Mesodermal cell (in vitro differentiated cells): Measurements from ENCODE around the gene GJA8.

ENCODE experiments used
- H3K27ac ChIP-seq: 2 replicates; pipeline ENCODE4 v1.7.0; 2013; ENCODE audit warnings: mild to moderate bottlenecking, low read depth, low read length, moderate library complexity; ENCODE audit not compliant: severe bottlenecking
- H3K36me3 ChIP-seq: 2 replicates; pipeline ENCODE4 v1.7.1; 2013; ENCODE audit warnings: mild to moderate bottlenecking, low read length, moderate library complexity; ENCODE audit not compliant: control insufficient read depth, insufficient read depth
- H3K4me1 ChIP-seq: one replicate; pipeline ENCODE4 v1.7.1; 2013; ENCODE audit warnings: mild to moderate bottlenecking, low read length; ENCODE audit not compliant: insufficient read depth, control insufficient read depth, poor library complexity, severe bottlenecking
- H3K4me3 ChIP-seq: 2 replicates; pipeline ENCODE4 v1.7.0; 2013; ENCODE audit warnings: low read length, control low read depth, mild to moderate bottlenecking; ENCODE audit not compliant: insufficient read depth, poor library complexity, severe bottlenecking; ENCODE audit errors: extremely low read depth
- H3K9me3 ChIP-seq: 2 replicates; pipeline ENCODE4 v1.7.1; 2013; ENCODE audit warnings: mild to moderate bottlenecking, low read length, moderate library complexity; ENCODE audit not compliant: control insufficient read depth
- WGBS, 2 experiments: methylation state at CpG; one replicate each; pipeline ENCODE4 v1.1.5; 2013; ENCODE audit warnings: missing lambda C conversion rate in 2 of 2; ENCODE audit not compliant: insufficient coverage in 2 of 2; 5-methylcytosine and 5-hydroxymethylcytosine counted together

The GJA8 gene

GRCh38 chr1:147892731-147893214 is 9.8 kb upstream of the GJA8 start:
- Histone ChIP-seq H3K27ac (no peak overlapping the region), H3K4me1 (no peaks in the 10 kb centered on the region), H3K36me3 (no peaks in the 10 kb centered on the region), H3K9me3 (no peaks in the 10 kb centered on the region), H3K4me3 (no peak overlapping the region)
- WGBS, 2 experiments, result 0% methylated on average over 1 of the region's 1 CpG; no CpG with 5 or more reads in 1 of the 2 experiments

DNA sequence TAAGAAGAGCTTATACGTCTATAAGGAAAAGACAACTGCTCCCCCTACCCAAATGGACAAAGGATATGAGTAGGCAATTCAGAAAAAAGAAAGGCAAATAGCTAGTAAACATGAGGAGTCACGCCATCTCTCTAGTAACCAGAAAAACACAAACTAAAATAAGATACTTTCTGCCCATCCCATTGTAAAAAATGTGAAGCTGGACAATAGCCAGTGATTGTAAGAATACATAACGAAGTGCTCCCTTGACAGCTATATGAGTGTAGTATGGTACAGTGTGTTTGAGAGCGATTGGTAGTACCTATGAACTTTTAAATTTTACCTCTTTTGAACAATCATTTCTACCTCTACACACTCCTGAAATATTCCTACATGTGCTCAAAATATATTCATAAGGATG is 7.5 kb upstream of the GJA8 start:
- Histone ChIP-seq H3K27ac (no peak overlapping the region), H3K9me3 (no peaks in the 10 kb centered on the region), H3K36me3 (no peaks in the 10 kb centered on the region), H3K4me3 (no peak overlapping the region), H3K4me1 (no peaks in the 10 kb centered on the region)
- WGBS, 2 experiments, result no CpG with 5 or more reads among the region's 4 CpGs

- Histone ChIP-seq H3K9me3 (no peaks in the 10 kb centered on the region), H3K36me3 (no peaks in the 10 kb centered on the region), H3K27ac (no peak overlapping the region), H3K4me1 (no peaks in the 10 kb centered on the region), H3K4me3 (no peak overlapping the region)
- WGBS, 2 experiments, result 85 to 88% methylated on average over 6 to 8 of the region's 8 CpGs
These were observed 5.4 kb upstream of the GJA8 start for GRCh38 chr1:147897029-147897752.

DNA sequence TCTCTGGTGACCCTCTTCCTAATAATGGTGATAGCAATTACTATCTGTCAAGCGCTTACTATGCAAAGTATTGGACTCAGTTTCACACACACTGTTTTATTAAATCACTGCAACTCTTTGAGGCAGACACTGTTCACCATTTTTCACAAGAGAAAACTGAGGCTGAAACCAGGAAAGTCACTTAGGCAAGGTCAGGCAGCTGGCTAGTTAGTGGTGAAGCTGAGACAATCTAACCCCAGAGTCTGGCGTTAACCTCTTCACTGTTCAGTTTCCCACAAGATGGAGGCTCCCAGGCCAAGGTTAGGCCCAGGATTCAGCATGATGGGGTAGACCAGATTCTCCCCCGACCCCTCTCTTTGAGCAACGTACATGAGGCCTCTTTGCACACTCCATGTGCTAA is 4.8 kb upstream of the GJA8 start:
- no peaks in the 10 kb centered on the region for H3K36me3 ChIP-seq
- H3K4me1 ChIP-seq, result peaks cover 3% of the 10 kb centered on the region
- no peaks in the 10 kb centered on the region for H3K9me3 ChIP-seq
- WGBS, 2 experiments, result 94 to 95% methylated on average over 4 of the region's 4 CpGs
- H3K27ac ChIP-seq, result no peak overlapping the region
- H3K4me3 ChIP-seq, result no peak overlapping the region

- peaks cover 3% of the 10 kb centered on the region for H3K4me1 ChIP-seq
- 87 to 100% methylated on average over 2 of the region's 3 CpGs for WGBS, 2 experiments
- H3K36me3 ChIP-seq, result no peaks in the 10 kb centered on the region
- no peak overlapping the region for H3K27ac ChIP-seq
- no peak overlapping the region for H3K4me3 ChIP-seq
- no peaks in the 10 kb centered on the region for H3K9me3 ChIP-seq
These were observed 2.1 kb downstream of the GJA8 start for GRCh38 chr1:147904726-147905125.

DNA sequence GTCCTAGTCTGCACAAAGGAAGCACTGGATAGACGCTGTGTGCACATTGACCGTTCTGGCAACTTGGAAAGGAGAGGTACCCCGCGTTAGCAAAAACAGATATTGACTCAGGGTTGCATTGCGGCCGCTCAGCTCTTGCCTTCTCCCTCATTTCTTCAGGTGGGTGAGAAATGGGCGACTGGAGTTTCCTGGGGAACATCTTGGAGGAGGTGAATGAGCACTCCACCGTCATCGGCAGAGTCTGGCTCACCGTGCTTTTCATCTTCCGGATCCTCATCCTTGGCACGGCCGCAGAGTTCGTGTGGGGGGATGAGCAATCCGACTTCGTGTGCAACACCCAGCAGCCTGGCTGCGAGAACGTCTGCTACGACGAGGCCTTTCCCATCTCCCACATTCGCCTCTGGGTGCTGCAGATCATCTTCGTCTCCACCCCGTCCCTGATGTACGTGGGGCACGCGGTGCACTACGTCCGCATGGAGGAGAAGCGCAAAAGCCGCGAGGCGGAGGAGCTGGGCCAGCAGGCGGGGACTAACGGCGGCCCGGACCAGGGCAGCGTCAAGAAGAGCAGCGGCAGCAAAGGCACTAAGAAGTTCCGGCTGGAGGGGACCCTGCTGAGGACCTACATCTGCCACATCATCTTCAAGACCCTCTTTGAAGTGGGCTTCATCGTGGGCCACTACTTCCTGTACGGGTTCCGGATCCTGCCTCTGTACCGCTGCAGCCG is 5.4 kb downstream of the GJA8 start:
- H3K4me3 ChIP-seq, result no peak overlapping the region
- no peaks in the 10 kb centered on the region for H3K4me1 ChIP-seq
- no peak overlapping the region for H3K27ac ChIP-seq
- no peaks in the 10 kb centered on the region for H3K36me3 ChIP-seq
- no peaks in the 10 kb centered on the region for H3K9me3 ChIP-seq
- 95 to 96% methylated on average over 33 to 38 of the region's 44 CpGs for WGBS, 2 experiments

GRCh38 chr1:147912553-147912952 is 10.0 kb downstream of the GJA8 start:
- H3K9me3 ChIP-seq, result no peaks in the 10 kb centered on the region
- no peaks in the 10 kb centered on the region for H3K4me1 ChIP-seq
- H3K36me3 ChIP-seq, result no peaks in the 10 kb centered on the region
- no peak overlapping the region for H3K27ac ChIP-seq
- no peak overlapping the region for H3K4me3 ChIP-seq
- 87 to 100% methylated on average over 2 of the region's 2 CpGs for WGBS, 2 experiments

GRCh38 chr1:147913362-147913942 is 10.9 kb downstream of the GJA8 start:
- 84 to 95% methylated on average over 6 of the region's 7 CpGs for WGBS, 2 experiments
- H3K27ac ChIP-seq, result no peak overlapping the region
- H3K4me3 ChIP-seq, result no peak overlapping the region
- no peaks in the 10 kb centered on the region for H3K4me1 ChIP-seq
- H3K9me3 ChIP-seq, result no peaks in the 10 kb centered on the region
- no peaks in the 10 kb centered on the region for H3K36me3 ChIP-seq

DNA sequence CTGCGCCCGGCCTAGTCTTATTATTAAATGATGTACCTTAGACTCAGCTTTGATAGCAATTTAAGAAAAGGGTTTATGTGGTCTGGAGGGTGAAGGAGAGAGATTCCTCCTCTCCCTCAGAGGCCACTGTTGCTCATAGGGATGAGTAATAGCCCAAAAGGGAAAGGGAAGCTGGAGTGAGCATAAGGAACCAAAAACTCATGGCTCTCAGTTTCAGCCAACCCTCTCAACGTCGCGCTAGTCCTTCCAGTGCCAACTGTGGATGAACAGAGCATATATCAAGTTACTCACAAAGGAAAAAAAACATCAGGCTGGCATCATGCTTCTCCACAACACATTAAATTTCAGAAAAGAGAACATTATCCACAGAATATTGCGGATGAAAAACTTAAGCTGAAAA is 17.3 kb downstream of the GJA8 start:
- Histone ChIP-seq H3K36me3 (no peaks in the 10 kb centered on the region), H3K4me3 (no peak overlapping the region), H3K4me1 (peaks cover 4% of the 10 kb centered on the region), H3K27ac (no peak overlapping the region), H3K9me3 (no peaks in the 10 kb centered on the region)
- WGBS, 2 experiments, result 95 to 97% methylated on average over 3 to 4 of the region's 6 CpGs

DNA sequence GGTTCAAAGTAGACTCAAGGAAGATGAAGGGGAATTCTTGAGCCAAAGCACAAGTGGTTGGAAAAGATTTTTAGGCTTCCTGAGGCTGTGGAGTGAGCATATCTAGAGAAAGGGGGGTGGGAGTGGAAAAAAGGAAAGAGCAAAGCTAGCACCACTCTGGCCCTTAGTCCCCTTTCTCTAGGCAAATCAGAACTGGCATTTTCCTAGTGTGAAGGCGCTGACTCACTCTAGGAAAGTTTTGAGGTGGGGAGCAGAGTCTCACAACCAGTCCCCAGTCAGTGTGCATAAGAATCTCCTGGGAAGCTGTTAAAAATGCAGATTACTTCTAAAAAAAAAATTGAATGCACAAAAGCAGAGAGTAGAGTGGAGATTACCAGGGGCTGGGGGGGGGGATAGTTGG is 22.2 kb downstream of the GJA8 start:
- no peak overlapping the region for H3K27ac ChIP-seq
- H3K4me1 ChIP-seq, result peaks cover 6% of the 10 kb centered on the region
- no peak overlapping the region for H3K4me3 ChIP-seq
- H3K36me3 ChIP-seq, result no peaks in the 10 kb centered on the region
- WGBS, 2 experiments, result 86% methylated on average over 1 of the region's 1 CpG; no CpG with 5 or more reads in 1 of the 2 experiments
- H3K9me3 ChIP-seq, result no peaks in the 10 kb centered on the region
